AG20443 (cell line): Measurements from ENCODE around the gene CPSF4L.
"Not testable (repeated sequence)": the region's sequence is repeated elsewhere in the genome, so short reads cannot be mapped to it uniquely, and the experiment has no call there.

Experiments
- DNase-seq: peaks from one replicate; pipeline ENCODE4 v3.0.0; 2012; ENCODE audit warnings: low spot score, mixed read lengths

The CPSF4L gene

GRCh38 chr17:73261617-73261951 is at the start of gene CPSF4L:
TSS of gene CPSF4L (minus strand) at chr17:73261880. CDS start at chr17:73261818, 62 bp downstream.
- no peak for DNase-seq

GRCh38 chr17:73311428-73311780 is 49.7 kb upstream of the CPSF4L start:
- DNase-seq = no peak

GRCh38 chr17:73309727-73310596 is 48.3 kb upstream of the CPSF4L start:
- no peak for DNase-seq

GRCh38 chr17:73308959-73309358 is 47.3 kb upstream of the CPSF4L start:
- DNase-seq = not testable (repeated sequence)

GRCh38 chr17:73308017-73308823 is 46.5 kb upstream of the CPSF4L start:
- DNase-seq = peak; percentile 64

GRCh38 chr17:73307130-73307529 is 45.5 kb upstream of the CPSF4L start:
- DNase-seq = no peak

GRCh38 chr17:73305845-73306836 is 44.5 kb upstream of the CPSF4L start:
- DNase-seq = no peak

- peak; percentile 75 for DNase-seq
Observed at GRCh38 chr17:73304971-73305812, 43.5 kb upstream of the CPSF4L start.

GRCh38 chr17:73304438-73304837 is 42.8 kb upstream of the CPSF4L start:
- no peak for DNase-seq

GRCh38 chr17:73302189-73302588 is 40.5 kb upstream of the CPSF4L start:
- no peak for DNase-seq

- no peak for DNase-seq
Observed at GRCh38 chr17:73301369-73301768, 39.7 kb upstream of the CPSF4L start.

- no peak for DNase-seq
Observed at GRCh38 chr17:73300392-73300791, 38.7 kb upstream of the CPSF4L start.

- no peak for DNase-seq
Observed at GRCh38 chr17:73297934-73298861, 36.5 kb upstream of the CPSF4L start.

GRCh38 chr17:73293480-73293911 is 31.8 kb upstream of the CPSF4L start:
- DNase-seq = peak; percentile 83

GRCh38 chr17:73293031-73293430 is 31.4 kb upstream of the CPSF4L start:
- DNase-seq = no peak

GRCh38 chr17:73292031-73292531 is 30.4 kb upstream of the CPSF4L start:
- peak; percentile 51 for DNase-seq

GRCh38 chr17:73291260-73291801 is 29.7 kb upstream of the CPSF4L start:
- peak; percentile 95 for DNase-seq

GRCh38 chr17:73290399-73291259 is 28.9 kb upstream of the CPSF4L start:
- no peak for DNase-seq
